HCT116 (cell line): Measurements from ENCODE around the gene PCBP3.

Source experiments
- CTCF ChIP-seq, 3 experiments: fragments of 200-600 bp in 1 of 3; sonication (generic) in 1 of 3; IDR thresholded peaks in 2 of 3; conservative IDR thresholded peaks in 1 of 3; 2 replicates each; pipeline ENCODE4 v1.5.1; 2012 to 2017; ENCODE audit warnings: low read depth in 2 of 3, low read length in 2 of 3, antibody characterized with exemption in 1 of 3, borderline replicate concordance in 1 of 3, control low read depth in 1 of 3, mild to moderate bottlenecking in 1 of 3, mixed read lengths in 1 of 3, mixed run types in 1 of 3, moderate library complexity in 1 of 3; ENCODE audit not compliant: insufficient read depth in 1 of 3
- EGR1 ChIP-seq: IDR thresholded peaks from 2 replicates; pipeline ENCODE4 v1.6.1; 2012; ENCODE audit warnings: low read depth
- EZH2 ChIP-seq: fragments of 200-600 bp; sonication (generic); IDR thresholded peaks from 2 replicates; pipeline ENCODE4 v1.6.1; 2017; ENCODE audit warnings: antibody characterized with exemption, mixed run types
- EZH2phosphoT487 ChIP-seq: fragments of 200-600 bp; IDR thresholded peaks from 2 replicates; pipeline ENCODE4 v1.6.1; 2018; ENCODE audit warnings: antibody characterized with exemption, borderline replicate concordance
- JUND ChIP-seq: IDR thresholded peaks from 2 replicates; pipeline ENCODE4 v1.6.1; 2012
- MAX ChIP-seq: IDR thresholded peaks from 2 replicates; pipeline ENCODE4 v1.6.1; 2012
- RAD21 ChIP-seq: IDR thresholded peaks from 2 replicates; pipeline ENCODE4 v1.6.1; 2012; ENCODE audit warnings: low read depth, mild to moderate bottlenecking
- REST ChIP-seq: IDR thresholded peaks from 2 replicates; pipeline ENCODE4 v1.6.1; 2012; ENCODE audit warnings: low read depth
- SRF ChIP-seq: IDR thresholded peaks from 2 replicates; pipeline ENCODE4 v1.6.1; 2012; ENCODE audit warnings: low read depth
- ZBTB33 ChIP-seq: IDR thresholded peaks from 2 replicates; pipeline ENCODE4 v1.6.1; 2011; ENCODE audit warnings: mild to moderate bottlenecking, low read length, moderate library complexity; ENCODE audit not compliant: insufficient replicate concordance; ENCODE audit errors: extremely low read depth
- ZNF274 ChIP-seq: fragments of 200-500 bp; sonication (Bioruptor generic); IDR thresholded peaks from 2 replicates; pipeline ENCODE4 v1.6.1; 2014; ENCODE audit warnings: mild to moderate bottlenecking, low read depth, low read length, inconsistent platforms

GRCh38 chr21:45603481-45603880, 40.0 kb upstream of the PCBP3 start:
- no peak for TF ChIP-seq EZH2
- no peak for TF ChIP-seq SRF
- TF ChIP-seq CTCF (IDR thresholded peaks at IDR 0.05 in 2 of 3, conservative IDR thresholded peaks at IDR 0.05 in 1 of 3; ENCODE audit: borderline replicate concordance in 1 of 3, insufficient read depth in 1 of 3, low read depth in 2 of 3, low read length in 2 of 3) = no peak
- TF ChIP-seq MAX = no peak
- TF ChIP-seq EGR1 = no peak
- TF ChIP-seq ZBTB33 = no peak
- no peak for TF ChIP-seq JUND
- no peak for TF ChIP-seq ZNF274
- TF ChIP-seq REST = no peak
- TF ChIP-seq RAD21 = no peak
- no peak for TF ChIP-seq EZH2phosphoT487
